ENCODE measurements around the gene UBE2S.

GRCh38 chr19:55433292-55433691 is 25.7 kb upstream of the UBE2S start:
- TF ChIP-seq POLR2AphosphoS5 (IDR thresholded peaks at IDR 0.05; ENCODE audit: insufficient read depth in 1 of 2, low read depth in 1 of 2) (no peak), CTCF (IDR thresholded peaks at IDR 0.05) (no peak)
